Dedifferentiated amniotic fluid mesenchymal stem cell (primary cell): Measurements from ENCODE around the gene GTF3C5.
"Not testable (repeated sequence)": the region's sequence is repeated elsewhere in the genome, so short reads cannot be mapped to it uniquely, and the experiment has no call there.

Experiments used
- DNase-seq: peaks from one replicate; pipeline ENCODE4 v3.0.0-alpha.2; 2016; ENCODE audit errors: extremely low spot score

GTF3C5 gene

DNA sequence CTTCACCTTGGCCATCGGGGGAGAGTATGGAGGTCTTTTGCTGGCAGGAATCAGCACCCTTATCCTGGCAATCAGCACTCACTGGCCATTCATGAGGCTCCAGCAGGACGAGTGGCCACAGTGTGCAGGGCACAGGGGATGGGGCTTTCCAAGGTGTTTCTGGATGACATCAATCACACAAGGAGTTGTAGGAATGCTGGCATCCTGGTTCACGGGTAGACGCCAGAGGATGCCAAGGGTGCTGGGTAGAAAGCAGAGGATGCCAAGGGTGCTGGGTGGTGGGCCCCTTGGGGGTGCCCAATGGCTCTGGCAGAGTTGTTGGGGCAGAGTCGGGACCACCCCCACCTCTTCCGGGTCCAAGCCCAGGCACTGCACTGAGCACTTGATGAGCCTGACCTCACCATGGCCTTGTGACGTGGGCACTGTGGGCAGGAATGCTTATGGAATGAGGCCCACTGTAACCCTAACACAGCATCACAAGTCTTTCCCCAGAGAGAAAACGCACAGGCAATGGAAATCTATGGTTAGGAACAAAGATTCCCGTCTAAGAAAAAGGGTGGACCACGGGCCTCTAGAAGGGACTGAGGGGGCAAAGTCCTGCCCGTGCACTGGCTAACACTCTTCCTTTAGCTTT lies 60.1 kb downstream of the GTF3C5 start:
- DNase-seq = no peak

DNA sequence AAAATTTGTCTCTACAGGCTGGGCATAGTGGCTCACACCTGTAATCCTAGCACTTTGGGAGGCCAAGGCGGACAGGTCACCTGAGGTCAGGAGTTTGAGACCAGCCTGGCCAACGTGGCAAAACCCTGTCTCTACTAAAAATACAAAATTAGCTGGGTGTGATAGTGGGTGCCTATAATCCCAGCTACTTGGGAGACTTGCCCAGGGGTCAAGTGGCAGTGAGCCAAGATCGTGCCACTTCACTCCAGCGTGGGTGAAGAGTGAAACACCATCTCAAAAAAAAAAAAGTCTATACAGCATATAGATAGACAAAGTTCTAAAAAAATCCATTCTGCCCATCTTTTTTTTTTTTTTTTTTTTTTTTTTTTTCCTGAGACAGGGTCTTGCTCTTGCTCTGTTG lies 63.6 kb downstream of the GTF3C5 start:
- not testable (repeated sequence) for DNase-seq

DNA sequence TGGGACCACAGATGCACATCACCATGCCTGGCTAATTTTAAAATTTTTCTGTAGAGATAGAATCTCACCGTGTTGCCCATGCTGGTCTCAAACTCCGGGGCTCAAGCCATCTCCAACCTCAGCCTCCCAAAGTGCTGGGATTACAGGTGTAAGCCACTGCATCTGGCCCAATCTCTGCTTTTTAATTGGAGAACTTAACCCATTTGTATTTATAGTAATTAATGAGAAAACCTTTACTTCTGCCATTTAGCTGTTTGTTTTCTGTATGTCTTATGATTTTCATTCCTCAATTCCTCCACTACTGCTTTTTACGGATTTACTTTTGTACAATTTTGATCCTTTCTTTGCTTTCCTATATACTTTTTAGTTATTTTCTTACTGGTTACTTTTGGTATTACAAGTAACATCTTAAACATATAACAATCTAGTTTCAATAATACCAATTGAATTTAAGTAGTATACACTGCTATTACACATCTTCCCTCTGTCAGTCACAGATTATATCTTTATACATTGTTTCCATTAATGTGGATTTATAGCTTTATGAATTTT lies 64.1 kb downstream of the GTF3C5 start:
- DNase-seq = no peak

GRCh38 chr9:133098104-133098754 lies 67.4 kb downstream of the GTF3C5 start:
- DNase-seq = no peak

DNA sequence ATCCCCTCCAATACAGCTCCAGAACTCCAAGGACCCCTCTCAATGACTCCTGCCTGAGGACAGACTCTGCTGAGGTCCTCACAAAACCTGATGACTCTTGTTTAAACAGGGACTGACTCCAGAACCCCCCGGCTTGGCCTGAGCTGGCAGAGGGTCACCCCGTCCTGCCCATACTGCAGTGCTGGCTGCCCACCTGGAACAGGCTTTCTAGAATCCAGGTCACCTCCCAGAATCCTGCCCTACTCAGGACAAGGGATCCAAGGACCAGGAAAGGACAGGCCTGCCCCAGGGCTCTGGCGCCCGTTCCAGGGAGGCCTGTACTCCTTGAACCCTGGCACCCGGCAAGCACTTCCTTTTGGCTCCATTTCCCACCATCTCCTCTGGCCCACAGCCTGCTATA lies 68.1 kb downstream of the GTF3C5 start:
- DNase-seq = no peak

DNA sequence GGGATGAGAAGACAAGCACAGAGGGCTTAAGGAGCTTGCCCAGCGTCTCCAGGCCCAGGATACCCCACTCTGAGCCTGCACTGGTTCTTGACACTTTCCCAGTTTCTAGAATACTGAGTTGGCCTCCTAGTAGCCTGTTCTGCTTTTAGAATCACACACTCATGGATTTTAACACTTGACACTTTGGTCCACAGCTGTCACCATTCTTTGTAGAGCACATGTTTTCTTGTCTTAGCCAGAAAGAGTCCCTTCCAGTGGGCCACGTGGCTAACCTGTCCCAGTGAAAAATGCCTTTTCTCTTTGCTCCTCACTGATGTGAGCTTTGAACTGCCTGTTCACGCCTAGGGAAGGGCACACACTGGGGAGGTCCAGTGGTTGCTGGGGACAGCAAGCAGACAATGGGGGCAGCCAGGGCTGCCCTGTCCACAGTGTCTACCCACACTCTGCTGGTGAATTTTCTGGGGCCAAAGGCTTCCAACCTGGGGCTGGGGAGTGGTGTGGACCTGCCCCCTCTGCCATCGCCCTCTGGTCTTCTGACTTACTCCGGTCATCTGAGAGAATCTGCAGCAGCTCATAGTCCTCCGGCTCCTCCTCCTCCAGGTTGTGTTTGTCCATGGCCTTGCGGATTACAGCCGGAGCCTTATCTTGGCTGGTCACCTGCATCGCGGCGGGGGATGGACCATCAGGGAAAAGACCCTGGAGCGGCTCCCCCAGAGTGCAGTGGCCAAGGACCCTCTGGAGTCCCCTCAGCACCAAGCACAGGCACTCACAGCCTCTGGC lies 69.1 kb downstream of the GTF3C5 start:
- no peak for DNase-seq

DNA sequence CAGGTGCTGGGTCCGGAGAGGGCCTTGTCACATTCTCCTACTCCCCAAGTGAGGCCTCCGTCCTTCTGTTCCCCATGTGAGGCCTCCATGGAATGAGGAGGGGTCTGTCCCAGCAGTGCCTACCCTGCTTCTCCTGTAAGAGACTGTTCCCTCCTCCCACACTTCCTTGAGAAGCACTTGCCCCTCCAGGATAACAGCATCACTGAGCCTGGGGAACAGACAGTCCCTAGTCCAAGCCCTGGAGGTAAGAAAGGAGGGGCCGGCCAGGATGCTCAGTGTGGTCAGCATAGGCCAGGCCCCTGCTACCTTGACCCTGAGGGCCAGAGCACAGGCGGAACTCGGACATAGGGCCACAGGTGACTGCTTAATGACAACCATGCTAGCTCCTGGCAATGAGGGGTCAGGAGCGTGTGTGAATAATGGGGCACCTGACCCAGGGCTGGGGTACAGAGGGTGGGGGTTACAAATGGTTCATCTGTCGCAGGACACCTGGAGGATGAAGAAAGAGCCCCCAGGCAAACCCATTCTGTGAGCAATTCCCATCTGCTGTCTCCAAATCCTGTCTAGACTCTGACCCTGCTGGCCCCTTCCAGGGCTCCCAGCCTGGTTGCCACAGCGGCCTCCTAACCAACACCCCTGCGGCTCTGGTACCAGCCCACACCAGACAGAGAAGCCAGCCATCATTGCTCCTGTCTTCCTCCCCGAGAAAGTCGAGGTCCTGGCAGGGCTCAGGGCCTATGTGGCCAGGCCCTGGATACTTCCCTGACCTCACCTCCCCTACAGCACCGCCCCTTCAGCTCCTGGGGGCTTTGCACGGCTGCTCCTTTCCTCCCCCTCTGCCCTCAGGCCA lies 69.9 kb downstream of the GTF3C5 start:
- DNase-seq = no peak

DNA sequence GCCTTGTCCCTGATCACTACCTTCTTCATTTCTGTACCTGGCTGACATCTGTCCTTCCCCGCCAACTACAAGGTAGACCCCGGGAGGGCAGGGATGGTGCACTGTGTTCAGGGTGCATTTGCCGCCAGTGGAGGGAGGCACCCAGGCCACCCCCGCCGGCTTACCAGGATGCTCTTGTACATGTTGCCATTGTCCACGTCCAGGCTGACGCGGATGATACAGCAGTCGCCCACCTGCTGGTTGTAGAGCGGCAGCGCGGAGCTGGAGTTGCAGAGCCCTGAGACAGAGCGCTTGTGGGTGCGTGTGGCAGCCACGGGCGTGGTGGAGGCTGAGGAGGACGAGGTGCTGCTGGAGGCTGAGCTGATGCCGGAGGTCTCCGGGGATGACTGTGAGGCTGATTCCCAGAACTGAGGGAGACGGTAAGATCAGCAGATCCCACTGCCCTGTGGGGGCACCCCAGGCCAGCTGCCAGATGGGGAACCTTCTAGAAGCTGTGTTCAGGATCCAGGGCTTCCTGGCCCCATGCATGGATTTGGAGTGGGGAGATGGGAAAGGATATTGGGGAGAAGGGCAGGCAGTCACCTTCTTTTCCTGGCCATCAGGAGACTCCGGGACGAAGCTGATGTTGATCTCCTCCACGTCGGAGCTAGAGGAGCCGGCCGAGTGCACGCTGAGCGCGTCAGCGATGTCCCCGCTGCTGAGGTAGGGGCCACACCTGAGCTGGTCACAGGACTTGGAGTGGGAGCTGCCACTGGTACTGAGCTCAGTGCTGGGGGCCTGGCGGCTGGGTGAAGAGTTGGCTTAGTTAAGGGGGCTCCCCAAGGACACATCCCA lies 70.8 kb downstream of the GTF3C5 start:
- no peak for DNase-seq

DNA sequence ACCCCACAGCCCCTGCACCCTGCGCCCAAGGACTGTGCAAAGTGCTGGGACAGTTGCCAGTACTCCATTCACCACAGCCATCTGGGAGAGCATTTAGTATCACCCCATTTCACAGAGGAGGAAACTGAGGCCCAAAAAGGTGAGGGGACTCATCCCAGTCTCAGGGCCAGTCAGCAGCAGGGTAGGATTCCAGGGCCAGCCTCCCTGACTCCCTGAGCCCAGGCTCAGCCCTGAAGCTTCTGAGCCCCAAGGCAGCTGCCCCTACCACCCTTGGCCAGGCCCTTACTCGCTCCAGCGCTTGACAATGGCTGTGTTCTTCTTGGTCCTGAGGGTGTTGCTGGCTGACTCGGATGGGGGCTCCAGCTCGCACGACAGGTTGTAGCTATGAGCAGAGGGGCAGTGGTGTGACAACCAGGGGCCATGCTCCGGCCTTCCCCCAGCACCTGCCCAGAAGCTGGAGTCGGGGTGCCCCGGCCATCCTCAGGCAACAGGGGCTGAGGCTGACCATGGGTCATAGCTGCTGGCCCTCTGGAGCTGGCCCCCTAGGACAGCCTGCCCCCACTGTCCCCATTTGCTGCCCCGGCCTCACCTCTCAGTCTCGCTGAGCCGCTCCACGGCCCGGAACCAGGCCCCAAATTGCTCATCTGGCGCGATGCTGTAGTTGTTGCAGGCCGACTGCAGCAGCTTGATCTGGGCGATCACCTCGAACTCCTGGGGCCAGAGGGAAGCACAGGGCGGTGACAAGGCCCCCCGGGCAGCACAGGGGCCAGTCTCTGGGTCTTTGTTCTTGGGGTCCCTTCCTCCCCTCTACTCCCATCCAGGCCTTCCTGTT lies 71.6 kb downstream of the GTF3C5 start:
- no peak for DNase-seq

DNA sequence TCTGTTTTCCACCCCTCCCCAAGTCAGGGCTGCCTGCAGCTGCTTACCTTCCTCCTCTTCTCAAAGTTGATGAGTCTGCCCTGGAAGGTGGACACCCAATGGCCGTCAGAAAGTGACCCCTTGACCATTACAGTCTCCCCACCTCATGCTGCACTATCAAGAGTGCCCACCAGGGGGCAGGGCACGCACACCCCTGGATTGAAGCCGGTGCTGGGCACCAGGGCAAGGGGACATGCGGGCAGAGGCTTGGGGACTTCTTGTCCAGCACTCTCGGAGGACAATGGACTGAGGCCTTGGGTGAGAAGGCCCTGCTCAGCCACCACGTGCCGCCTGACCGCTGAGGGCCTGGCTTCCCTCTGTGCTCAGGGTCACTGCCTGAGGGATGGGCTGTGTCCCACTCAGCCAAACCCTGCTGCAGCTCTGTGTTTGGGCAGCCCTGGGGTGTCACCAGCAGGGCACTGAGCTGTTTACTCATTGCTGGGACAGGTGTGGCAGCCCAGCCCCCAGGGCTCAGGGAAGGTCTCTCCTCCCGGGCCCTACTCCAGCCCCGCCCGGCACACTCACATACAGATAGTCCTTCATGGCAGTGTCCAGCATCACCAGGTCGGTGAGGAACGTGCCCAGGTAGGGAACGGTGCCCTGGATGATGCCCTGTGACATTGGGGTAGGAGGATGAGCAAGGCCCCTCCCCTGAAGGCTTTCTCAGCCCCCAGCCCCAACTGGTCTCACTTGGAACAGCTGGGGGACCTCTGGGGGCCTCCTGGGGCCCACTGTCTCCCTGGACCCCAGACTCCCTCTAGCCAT lies 72.6 kb downstream of the GTF3C5 start:
- no peak for DNase-seq

GRCh38 chr9:133103987-133104505 lies 73.2 kb downstream of the GTF3C5 start:
- no peak for DNase-seq

GRCh38 chr9:133104718-133105460 lies 74.1 kb downstream of the GTF3C5 start:
- no peak for DNase-seq

- no peak for DNase-seq
Measured at GRCh38 chr9:133105461-133105770, 74.6 kb downstream of the GTF3C5 start.

DNA sequence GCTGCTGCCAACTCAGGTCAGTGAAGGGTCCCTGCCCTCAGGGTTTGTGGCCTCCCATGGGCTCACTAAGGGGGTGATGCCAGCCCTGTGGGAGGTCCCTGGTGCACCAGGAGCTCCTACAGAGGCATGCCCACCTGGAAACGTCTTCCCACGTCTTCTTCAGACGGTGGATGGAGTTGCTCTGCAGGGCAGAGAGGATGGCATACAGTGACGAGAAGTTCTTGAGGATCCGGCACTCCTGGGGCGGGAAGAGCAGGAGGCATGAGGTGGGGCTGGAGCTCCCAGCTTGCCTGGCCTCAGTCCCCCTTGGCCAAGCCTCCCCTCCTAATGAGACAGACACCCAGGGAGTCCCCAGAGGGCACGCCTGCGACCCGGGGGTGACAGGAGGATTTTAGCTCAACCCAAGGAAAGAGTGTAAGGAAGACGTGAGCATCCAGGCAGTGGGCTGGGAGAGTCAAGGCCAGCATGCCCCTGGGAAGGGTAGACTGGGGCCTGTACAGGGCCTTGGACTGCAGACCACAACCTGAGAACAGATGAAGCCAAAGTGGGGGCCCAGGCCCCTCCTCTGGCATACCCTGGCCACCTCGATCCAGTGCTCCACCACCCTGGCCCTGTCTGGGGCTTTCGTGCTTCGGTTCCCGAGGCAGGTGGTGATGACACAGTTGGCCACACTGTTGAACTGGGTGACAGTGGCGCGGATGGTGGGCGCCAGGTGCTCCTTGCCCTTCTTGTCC lies 75.9 kb downstream of the GTF3C5 start:
- no peak for DNase-seq

DNA sequence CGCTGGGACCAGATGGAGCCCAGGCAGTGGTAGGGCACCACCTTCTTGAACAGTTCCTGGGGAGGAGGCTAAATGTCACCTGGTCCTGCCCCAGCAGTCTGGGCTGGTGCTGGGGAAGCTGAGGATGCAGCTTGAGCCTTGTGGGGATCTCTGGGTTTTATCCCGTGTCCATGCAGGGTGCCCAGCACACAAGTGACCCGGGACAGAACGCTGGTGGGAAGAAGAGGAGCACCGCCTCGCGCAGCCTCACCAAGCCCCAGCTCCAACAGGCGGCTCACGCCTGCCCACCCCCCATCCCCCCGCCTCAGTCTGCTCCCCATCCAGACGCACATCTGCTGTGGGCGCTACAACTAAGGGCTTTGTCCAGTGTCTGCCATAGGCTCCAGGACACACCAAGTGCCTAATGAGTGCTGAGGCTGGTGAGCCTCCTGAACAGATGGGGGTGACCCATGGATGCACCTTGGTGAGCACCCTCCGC lies 76.5 kb downstream of the GTF3C5 start:
- no peak for DNase-seq
